Osteoblast (primary cell): ENCODE measurements around the gene VAV3. TPM values are rescaled to one million over a fixed set of nuclear protein-coding genes. Genes with fewer than 3 reads are reported as not detected.

Source experiments
- DNase-seq: peaks from one replicate; pipeline ENCODE4 v3.0.0; 2011; ENCODE audit warnings: low spot score, mixed read lengths; ENCODE audit not compliant: insufficient read length; ENCODE audit errors: missing footprints
- H2AFZ ChIP-seq: 2 replicates; pipeline ENCODE4 v1.6.0; 2011; ENCODE audit warnings: mild to moderate bottlenecking, low read length
- H3K27ac ChIP-seq: 2 replicates; pipeline ENCODE4 v1.5.1; 2011; ENCODE audit warnings: mild to moderate bottlenecking, low read depth, low read length, moderate library complexity
- H3K27me3 ChIP-seq: 2 replicates; pipeline ENCODE4 v1.6.0; 2012; ENCODE audit warnings: mild to moderate bottlenecking, control low read depth, inconsistent platforms, low read length, moderate library complexity; ENCODE audit not compliant: insufficient read depth
- H3K36me3 ChIP-seq: 2 replicates; pipeline ENCODE4 v1.5.1; 2011; ENCODE audit warnings: mild to moderate bottlenecking, low read length, control low read depth, moderate library complexity; ENCODE audit not compliant: insufficient read depth
- H3K4me1 ChIP-seq: 2 replicates; pipeline ENCODE4 v1.5.1; 2011; ENCODE audit warnings: mild to moderate bottlenecking, low read length, control low read depth, moderate library complexity; ENCODE audit not compliant: insufficient read depth
- H3K4me2 ChIP-seq: 2 replicates; pipeline ENCODE4 v1.6.0; 2011; ENCODE audit warnings: mild to moderate bottlenecking, low read length; ENCODE audit not compliant: insufficient read depth
- H3K4me3 ChIP-seq: fragments of 200-600 bp; sonication (generic); 3 replicates; pipeline ENCODE4 v1.5.1; 2012; ENCODE audit warnings: mild to moderate bottlenecking, low read length, inconsistent platforms; ENCODE audit not compliant: insufficient read depth
- H3K79me2 ChIP-seq: 2 replicates; pipeline ENCODE4 v1.6.0; 2012; ENCODE audit warnings: mild to moderate bottlenecking, low read length, control low read depth, inconsistent platforms; ENCODE audit not compliant: insufficient read depth
- H3K9me3 ChIP-seq: 2 replicates; pipeline ENCODE4 v1.5.1; 2011; ENCODE audit warnings: low read depth, low read length, control low read depth
- H4K20me1 ChIP-seq: 2 replicates; pipeline ENCODE4 v1.6.0; 2012; ENCODE audit warnings: mild to moderate bottlenecking, low read length, control low read depth; ENCODE audit not compliant: insufficient read depth
- total RNA-seq: library from RNA; depleted of rRNA; stranded (reverse); fragments of >200 nt; gene quantifications from 2 replicates; pipeline ENCODE4 v1.2.3, GENCODE V29; 2012
- TF ChIP-seq, protein P1 (sequence below): IDR thresholded peaks from 2 replicates; pipeline ENCODE4 v1.5.1; 2011; ENCODE audit warnings: mild to moderate bottlenecking, low read depth, low read length, moderate library complexity; ENCODE audit errors: extremely low read depth

The VAV3 gene
- total RNA-seq, 1 donor, result 0.72 TPM

DNA sequence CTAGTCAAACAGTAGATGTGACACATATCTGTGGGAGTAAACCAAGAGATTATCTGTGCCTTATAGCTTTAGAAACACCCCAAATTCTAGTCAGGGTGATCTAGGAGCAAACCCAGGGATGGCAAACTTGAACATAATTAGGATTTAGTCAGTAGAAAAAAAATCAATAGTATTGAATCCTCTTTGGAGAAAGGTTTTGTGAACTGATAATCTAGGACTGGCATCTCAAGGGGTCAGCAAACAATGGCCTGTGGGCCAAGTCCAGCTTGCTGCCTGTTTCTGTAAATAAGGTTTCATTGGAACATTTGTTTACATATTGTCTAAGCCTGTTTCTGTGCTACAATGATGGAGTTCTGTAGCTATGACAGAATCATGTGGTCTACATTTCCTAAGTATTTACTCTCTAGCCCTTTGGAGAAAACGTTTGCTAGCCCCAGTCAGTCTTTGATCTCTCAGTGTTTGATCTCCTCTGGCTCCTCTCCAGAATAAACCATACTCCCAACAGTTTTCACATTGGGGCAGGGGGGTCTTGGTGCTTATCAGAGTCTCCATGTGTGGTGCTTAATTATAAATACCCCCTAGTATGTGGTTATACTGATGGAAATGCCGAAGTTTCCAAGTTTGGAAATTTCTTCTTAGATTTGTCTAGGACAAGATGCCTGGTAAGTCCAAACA, 438.3 kb downstream of the VAV3 start:
- Histone ChIP-seq H3K27ac (no peak overlapping the region), H3K36me3 (no peaks in the 10 kb centered on the region), H3K79me2 (no peaks in the 10 kb centered on the region), H3K4me2 (no peak overlapping the region), H3K4me1 (no peaks in the 10 kb centered on the region), H3K9me3 (no peaks in the 10 kb centered on the region), H3K4me3 (no peak overlapping the region), H4K20me1 (no peaks in the 10 kb centered on the region), H2AFZ (no peak overlapping the region), H3K27me3 (no peaks in the 10 kb centered on the region)
- TF ChIP-seq, protein P1, sequence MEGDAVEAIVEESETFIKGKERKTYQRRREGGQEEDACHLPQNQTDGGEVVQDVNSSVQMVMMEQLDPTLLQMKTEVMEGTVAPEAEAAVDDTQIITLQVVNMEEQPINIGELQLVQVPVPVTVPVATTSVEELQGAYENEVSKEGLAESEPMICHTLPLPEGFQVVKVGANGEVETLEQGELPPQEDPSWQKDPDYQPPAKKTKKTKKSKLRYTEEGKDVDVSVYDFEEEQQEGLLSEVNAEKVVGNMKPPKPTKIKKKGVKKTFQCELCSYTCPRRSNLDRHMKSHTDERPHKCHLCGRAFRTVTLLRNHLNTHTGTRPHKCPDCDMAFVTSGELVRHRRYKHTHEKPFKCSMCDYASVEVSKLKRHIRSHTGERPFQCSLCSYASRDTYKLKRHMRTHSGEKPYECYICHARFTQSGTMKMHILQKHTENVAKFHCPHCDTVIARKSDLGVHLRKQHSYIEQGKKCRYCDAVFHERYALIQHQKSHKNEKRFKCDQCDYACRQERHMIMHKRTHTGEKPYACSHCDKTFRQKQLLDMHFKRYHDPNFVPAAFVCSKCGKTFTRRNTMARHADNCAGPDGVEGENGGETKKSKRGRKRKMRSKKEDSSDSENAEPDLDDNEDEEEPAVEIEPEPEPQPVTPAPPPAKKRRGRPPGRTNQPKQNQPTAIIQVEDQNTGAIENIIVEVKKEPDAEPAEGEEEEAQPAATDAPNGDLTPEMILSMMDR, result no peak
- no peak for DNase-seq

DNA sequence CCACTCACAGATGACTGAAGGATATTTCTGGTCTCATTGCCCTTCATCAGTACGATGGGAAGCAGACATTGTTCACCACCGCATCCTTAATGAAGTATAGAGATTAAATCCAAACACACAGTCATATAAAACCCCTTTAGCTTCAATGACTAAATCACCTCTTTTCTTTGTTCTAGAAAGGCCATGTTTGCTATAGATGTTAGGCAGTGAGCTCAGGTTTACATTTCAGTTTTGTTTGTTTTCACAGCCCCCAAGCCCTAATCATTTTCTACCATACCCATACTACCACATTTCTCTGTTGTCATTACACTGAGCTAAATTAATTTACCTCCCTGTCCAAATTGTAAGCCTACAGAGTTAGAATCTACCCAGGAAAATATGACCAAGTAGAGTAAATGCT, 439.0 kb downstream of the VAV3 start:
- H3K27me3 ChIP-seq, result no peaks in the 10 kb centered on the region
- H3K4me3 ChIP-seq, result no peak overlapping the region
- TF ChIP-seq, protein P1, result no peak
- no peak overlapping the region for H2AFZ ChIP-seq
- no peak overlapping the region for H3K27ac ChIP-seq
- no peaks in the 10 kb centered on the region for H3K9me3 ChIP-seq
- H3K36me3 ChIP-seq, result no peaks in the 10 kb centered on the region
- no peak for DNase-seq
- no peaks in the 10 kb centered on the region for H4K20me1 ChIP-seq
- H3K4me1 ChIP-seq, result no peaks in the 10 kb centered on the region
- no peak overlapping the region for H3K4me2 ChIP-seq
- H3K79me2 ChIP-seq, result no peaks in the 10 kb centered on the region

DNA sequence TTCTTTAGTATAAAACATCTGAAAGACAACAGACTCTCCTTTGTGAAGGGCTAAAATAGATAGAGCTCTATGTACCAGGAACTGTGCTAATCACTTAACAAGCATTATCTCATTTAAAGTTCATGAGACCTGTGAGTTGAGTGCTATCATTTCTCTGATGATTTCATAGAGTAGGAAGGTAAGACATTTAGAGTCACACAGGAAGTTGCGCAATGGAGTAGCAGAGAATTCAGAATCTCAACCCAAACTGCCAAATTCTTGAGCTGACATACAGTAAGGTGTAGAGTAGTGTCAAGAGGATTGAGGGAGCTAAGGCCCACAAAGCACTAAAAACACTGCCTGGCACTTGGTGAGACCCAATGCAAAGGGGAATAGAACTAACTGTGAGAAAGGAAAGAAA, 439.8 kb downstream of the VAV3 start:
- no peak overlapping the region for H3K4me2 ChIP-seq

DNA sequence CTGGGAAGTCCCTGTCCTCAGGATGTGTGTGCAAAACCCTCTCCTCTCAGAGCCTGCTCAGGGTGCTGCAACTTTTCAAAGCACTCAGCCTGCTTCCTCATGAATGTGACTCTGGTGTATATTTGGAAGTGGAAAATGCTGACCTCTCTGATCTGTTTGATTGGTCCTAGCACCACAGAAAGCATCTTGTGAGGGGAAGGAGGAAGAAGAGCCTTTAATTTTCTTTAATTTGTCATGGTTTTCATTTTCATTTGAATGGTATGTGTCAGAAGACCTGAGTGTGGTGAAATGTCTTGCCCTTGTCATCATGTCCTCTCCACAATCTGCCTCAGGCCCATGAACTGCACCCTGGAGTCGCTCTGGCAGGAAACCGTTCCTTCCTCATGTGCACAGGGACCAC, 440.7 kb downstream of the VAV3 start:
- Histone ChIP-seq H3K36me3 (no peaks in the 10 kb centered on the region), H3K27ac (no peak overlapping the region), H3K4me3 (no peak overlapping the region), H4K20me1 (no peaks in the 10 kb centered on the region), H3K4me1 (no peaks in the 10 kb centered on the region), H2AFZ (no peak overlapping the region), H3K4me2 (no peak overlapping the region), H3K79me2 (no peaks in the 10 kb centered on the region), H3K9me3 (no peaks in the 10 kb centered on the region), H3K27me3 (no peaks in the 10 kb centered on the region)
- TF ChIP-seq, protein P1, result no peak
- DNase-seq, result no peak

More for the DNA sequence above, 439.8 kb downstream of the VAV3 start:
- TF ChIP-seq, protein P1, result no peak
- Histone ChIP-seq H3K27me3 (no peaks in the 10 kb centered on the region), H3K4me1 (no peaks in the 10 kb centered on the region), H4K20me1 (no peaks in the 10 kb centered on the region), H3K27ac (no peak overlapping the region), H2AFZ (no peak overlapping the region), H3K9me3 (no peaks in the 10 kb centered on the region), H3K4me3 (no peak overlapping the region), H3K36me3 (no peaks in the 10 kb centered on the region), H3K79me2 (no peaks in the 10 kb centered on the region)
- DNase-seq, result peak; percentile 23
